ENCODE measurements around the gene SDK1.

Gene SDK1

GRCh38 chr7:3466261-3466660 is 165.2 kb downstream of the SDK1 start:
- DNase-seq (ENCODE audit: low read depth), result no peak

- no peak for DNase-seq (ENCODE audit: low read depth)
These were observed 168.6 kb downstream of the SDK1 start for GRCh38 chr7:3469641-3470040.

DNA sequence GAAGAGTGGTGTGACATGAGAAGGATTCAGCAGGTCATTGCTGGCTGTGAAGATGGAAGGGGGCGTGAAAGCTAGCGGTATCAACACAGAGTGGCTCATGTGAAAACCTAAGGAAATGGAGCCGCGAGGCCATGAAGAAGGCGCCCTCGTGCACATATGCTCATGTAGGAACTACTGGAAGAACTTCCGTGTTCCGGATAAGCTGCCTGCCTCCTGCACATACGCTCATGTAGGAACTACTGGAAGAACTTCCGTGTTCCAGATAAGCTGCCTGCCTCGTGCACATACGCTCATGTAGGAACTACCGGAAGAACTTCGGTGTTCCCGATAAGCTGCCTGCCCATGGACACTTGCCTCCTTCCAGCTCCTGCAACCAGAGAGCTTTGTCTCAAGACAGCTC is 179.1 kb downstream of the SDK1 start:
- DNase-seq (ENCODE audit: low read depth), result no peak

DNA sequence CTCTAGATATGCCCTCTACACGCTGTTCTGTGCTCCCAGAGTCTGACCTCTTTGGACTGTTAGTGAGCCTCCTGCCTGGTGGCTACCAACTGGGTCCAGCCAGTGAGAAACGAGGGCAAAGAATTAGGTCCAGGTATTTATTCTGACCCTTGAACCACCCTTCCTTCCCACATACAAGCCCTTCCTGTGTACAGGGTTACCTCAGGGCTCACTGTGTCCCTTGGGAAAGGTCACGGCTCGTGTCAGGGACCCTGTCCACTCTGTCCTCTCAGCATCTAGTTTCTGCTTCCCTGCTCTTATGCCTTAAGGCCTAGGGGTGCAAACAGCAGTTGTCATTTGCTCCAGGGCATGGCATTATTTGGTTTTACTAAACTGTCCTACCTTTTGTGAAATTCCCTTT is 180.4 kb downstream of the SDK1 start:
- no peak for DNase-seq (ENCODE audit: low read depth)

- no peak for DNase-seq (ENCODE audit: low read depth)
These were observed 181.3 kb downstream of the SDK1 start for GRCh38 chr7:3482147-3482921.

- no peak for DNase-seq (ENCODE audit: low read depth)
These were observed 185.8 kb downstream of the SDK1 start for GRCh38 chr7:3486841-3487240.

GRCh38 chr7:3488829-3489228 is 187.8 kb downstream of the SDK1 start:
- DNase-seq (ENCODE audit: low read depth), result no peak

DNA sequence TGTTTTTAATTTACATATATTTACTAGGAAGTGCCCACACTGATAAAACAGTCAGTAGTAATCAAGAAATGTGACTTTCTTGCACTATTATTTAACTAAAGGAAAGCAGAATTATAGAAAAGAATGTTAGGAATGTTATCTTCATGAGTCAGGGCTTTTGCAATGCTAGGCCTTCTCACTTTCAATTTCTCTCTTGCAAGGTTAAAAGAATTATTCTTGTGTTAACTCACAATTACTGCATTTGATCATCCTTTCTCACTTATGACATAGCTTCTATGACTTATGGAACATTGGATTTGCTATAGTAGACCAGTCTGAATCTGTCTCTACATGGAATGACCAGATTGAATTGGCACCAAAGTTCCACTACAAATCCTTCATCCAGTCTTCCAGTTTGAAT is 192.4 kb downstream of the SDK1 start:
- DNase-seq (ENCODE audit: low read depth), result no peak

- no peak for DNase-seq (ENCODE audit: low read depth)
These were observed 193.9 kb downstream of the SDK1 start for GRCh38 chr7:3494947-3495346.

DNA sequence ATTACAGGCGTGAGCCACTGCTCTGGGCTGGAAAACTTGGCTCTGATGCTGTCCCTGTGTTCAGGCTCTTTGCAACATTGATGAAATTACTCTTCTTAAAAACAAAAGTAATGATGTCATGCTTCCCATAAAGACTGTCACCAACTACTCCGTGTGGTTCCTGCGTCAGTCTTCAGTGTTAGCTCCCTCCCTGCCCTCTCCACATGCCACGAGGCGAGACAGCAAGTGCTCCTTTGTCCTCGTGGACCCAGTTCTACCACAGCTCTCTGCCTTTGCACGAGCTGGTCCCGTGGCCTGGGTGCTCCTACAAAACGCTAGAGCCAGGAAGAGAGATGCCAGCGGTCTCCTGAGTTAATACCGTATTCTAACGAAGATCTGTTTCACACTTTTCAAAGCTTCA is 194.5 kb downstream of the SDK1 start:
- DNase-seq (ENCODE audit: low read depth), result no peak

GRCh38 chr7:3495954-3496353 is 194.9 kb downstream of the SDK1 start:
- DNase-seq (ENCODE audit: low read depth), result no peak

- DNase-seq (ENCODE audit: low read depth), result no peak
These were observed 196.7 kb downstream of the SDK1 start for GRCh38 chr7:3497796-3498195.

GRCh38 chr7:3501671-3502070 is 200.6 kb downstream of the SDK1 start:
- no peak for DNase-seq (ENCODE audit: low read depth)

DNA sequence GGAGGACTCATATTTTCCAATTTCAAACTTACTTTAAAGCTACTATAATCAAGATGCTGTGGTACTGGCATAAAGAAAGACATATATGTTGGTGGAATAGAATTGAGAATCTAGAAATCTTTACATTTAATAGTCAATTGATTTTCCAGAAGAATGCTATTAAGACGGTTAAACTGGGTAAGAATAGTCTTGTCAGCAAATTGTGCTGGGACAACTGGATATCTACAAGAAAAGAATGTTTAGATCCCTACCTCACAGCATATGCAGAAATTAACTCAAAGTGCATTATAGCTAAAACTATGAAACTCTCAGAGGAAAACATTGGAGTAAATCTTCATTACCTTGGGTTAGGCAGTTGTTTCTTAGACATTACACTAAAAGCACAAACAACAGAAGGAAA is 203.3 kb downstream of the SDK1 start:
- no peak for DNase-seq (ENCODE audit: low read depth)

DNA sequence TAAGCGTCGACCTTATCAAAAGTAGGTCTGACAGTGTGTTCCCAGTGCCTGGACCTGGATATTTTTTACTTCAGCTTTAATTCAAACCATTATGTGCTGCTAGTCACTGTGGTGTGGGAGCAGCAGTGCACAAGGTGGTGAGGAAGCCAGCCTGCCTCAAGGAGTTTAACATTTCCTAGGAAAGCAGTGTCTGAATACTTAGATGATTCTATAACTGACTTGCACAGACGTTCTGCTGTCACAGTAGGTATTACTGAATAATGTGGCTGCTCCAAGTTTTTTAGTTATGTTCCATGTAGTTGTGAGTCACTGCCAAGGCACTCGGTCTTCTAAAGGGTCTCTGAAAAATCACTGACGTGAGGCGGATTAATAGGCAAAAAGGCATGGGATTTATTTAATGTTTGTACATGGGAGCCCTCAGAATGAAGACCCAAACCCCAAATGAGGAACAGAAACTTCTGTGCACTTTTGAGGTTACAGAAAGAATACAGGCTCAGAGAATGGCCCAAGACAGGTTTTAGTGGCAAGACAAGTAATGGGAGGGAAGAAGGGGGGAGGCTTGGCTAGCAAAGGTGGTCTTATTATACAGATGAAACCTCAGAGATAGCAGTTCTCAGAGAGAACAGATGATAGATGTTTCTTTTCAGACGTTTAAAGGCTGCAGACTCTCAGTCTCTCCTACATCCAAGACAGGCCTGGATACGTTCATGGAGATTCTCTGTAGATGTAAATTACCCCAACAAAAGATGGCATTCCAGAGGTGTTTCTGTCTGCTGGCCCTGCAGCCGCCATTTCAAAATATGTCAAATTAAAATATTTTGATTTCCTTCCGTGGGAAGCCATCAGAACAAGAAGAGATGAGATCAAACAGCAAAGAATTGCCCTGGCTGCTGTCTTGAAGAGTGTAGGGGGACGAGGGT is 209.3 kb downstream of the SDK1 start:
- no peak for DNase-seq (ENCODE audit: low read depth)

DNA sequence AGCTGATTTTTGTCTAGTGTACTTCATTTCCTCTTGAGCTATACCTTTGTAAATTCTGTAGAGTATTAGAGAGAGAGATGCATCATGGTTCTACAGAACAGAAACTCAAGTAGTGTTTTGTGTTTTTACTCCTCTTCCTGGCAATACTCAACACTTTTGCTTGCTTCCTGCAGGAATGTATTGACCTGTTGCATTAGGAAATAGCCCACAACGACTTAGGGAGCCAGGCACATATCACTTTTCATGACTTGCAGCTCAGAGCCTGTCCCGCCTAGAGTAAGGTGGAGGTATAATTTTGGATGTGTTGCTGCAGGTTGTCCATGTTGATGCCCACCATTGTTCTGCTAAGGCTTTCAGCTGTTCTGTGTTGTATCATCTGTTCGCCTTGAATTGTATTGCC is 216.3 kb downstream of the SDK1 start:
- DNase-seq (ENCODE audit: low read depth), result no peak

DNA sequence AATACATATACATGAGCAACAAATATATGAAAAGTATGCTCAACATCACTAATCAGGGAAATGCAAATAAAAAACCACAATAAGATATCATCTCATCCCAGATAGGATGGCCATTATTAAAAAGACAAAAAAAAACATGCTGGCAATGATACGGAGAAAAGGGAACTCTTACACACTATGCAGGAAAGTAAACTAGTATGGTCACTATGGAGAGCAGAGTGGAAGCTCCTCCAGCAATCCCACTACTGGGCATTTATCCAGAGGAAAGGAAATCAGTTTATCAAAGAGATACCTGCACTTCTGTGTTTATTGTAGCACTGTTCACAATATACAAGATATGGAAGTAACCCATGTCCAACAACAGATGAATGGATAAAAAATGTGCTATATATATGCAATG is 217.5 kb downstream of the SDK1 start:
- no peak for DNase-seq (ENCODE audit: low read depth)

GRCh38 chr7:3520206-3520605 is 219.2 kb downstream of the SDK1 start:
- DNase-seq (ENCODE audit: low read depth), result no peak

- DNase-seq (ENCODE audit: low read depth), result no peak
These were observed 226.6 kb downstream of the SDK1 start for GRCh38 chr7:3527496-3528124.

- no peak for DNase-seq (ENCODE audit: low read depth)
These were observed 232.0 kb downstream of the SDK1 start for GRCh38 chr7:3533040-3533439.

DNA sequence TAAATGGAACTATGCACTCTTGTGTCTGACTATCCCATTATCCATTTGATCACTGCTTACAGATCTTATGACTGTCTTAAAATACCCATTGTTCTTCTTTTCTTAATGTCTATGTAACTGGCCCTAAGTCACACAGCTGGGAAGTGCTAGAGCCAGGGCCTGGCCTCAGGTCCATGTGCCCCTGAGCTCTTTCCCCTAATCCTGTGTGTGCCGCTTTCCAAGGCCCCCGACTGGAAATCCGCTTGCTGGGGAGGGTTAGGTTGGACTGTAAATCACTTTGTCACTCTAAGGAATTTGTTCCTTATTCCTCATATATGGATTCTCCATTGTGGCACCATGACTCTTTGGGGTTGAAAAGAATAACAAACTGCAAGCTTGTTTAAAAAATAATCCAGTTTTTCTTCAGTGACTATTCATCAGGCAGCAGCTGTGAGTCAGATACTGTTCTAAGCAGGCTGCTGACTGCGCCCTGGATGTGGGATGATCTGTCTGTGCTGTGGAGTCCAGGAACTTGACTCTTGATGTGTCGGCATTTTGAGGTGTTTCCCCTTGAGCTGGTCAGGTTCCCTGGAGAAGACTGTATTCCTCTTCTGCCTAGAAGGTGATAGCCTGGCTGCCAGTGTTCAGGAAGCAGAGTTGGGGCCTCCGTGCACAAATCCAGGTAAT is 236.3 kb downstream of the SDK1 start:
- DNase-seq (ENCODE audit: low read depth), result no peak

DNA sequence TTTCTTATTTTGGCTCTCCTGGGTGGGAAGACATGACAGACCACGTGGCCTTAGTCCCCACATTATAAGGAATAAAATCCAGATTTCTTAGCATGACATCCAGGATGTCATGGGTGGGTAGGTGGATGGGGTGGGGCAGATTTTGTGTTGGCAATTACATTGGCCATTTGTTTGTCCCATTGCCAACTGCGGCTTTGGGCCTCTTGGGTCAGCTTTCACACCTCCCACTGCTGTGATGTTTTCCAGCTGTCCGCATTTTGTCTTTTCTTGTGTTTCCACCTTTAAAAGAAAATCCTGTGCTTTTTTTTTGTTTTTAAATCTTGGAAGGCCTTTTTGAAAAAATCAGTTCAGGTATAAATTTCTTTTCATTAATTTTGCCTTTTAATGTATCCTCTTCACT is 237.0 kb downstream of the SDK1 start:
- no peak for DNase-seq (ENCODE audit: low read depth)
